Neural crest cell (in vitro differentiated cells): Measurements from ENCODE around the gene ZXDC. TPM values are rescaled to one million over a fixed set of nuclear protein-coding genes. Genes with fewer than 3 reads are reported as not detected.

Experiments
- DNase-seq: peaks from one replicate; pipeline ENCODE4 v3.0.0; 2021; ENCODE audit warnings: low read depth, mixed read lengths, low spot score
- H3K27ac Mint-ChIP-seq: one replicate; pipeline ENCODE4 v1.8.0; 2021; ENCODE audit warnings: mild to moderate bottlenecking, mixed read lengths; ENCODE audit not compliant: unreplicated experiment
- H3K27me3 Mint-ChIP-seq: 2 replicates; pipeline ENCODE4 v1.8.0; 2021; ENCODE audit warnings: low read depth, mild to moderate bottlenecking, mixed read lengths
- H3K36me3 Mint-ChIP-seq: 2 replicates; pipeline ENCODE4 v1.8.0; 2021; ENCODE audit warnings: low read depth, mild to moderate bottlenecking, mixed read lengths
- H3K4me1 Mint-ChIP-seq: 2 replicates; pipeline ENCODE4 v1.8.0; 2021; ENCODE audit warnings: mixed read lengths
- H3K4me3 Mint-ChIP-seq: one replicate; pipeline ENCODE4 v1.8.0; 2021; ENCODE audit warnings: mild to moderate bottlenecking, mixed read lengths
- H3K9me3 Mint-ChIP-seq: 2 replicates; pipeline ENCODE4 v1.8.0; 2021; ENCODE audit warnings: mixed read lengths
- total RNA-seq: library from RNA; stranded (reverse); gene quantifications from 2 replicates; pipeline ENCODE4 v1.2.1, GENCODE V29; 2021
- TF ChIP-seq, protein P1 (sequence below): fragments of 200-600 bp; sonication (generic); conservative IDR thresholded peaks from 2 replicates; pipeline ENCODE4 v1.5.0; 2021; ENCODE audit warnings: antibody characterized with exemption, mild to moderate bottlenecking

The ZXDC gene
- total RNA-seq, 1 donor from 2014 or later: 34.3 TPM

DNA sequence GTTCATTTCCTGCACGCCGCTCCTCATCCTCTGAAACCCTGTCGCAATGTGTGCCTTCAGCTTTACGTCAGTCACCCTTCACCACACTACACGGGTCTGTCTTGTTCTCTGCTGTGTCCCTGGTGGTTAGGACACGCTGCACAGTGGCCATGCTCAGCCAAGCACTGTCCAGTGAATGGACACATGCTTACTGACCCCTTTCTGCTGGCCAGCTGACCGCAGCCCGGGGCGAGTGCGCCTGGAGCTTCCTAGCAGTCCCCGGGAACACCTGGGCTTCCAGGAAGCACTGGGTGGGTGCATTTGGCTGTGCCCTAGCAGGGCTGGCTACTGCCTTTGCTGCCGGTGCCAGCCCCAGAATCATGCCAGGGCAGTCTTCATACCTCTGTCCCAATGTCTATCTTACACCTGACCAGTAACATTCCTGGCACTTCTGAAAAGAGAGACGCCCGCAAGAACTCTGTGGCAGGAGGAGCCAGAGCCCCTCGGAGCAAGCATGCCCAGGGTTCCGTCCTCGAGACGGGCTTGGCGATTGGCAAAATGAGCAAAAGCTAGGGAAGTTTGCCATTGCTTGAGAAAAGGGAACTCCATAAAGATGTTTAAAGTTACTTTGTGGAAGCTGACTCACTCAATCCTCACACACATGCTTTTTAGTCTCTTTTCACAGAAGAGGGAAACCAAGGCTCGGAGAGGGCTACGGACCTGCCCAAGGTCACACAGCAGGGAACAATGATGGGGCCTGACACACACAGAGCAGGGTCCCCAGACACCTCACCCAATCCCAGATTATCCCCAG is 15.7 kb upstream of the ZXDC start:
- no peak for DNase-seq
- H3K9me3 Mint-ChIP-seq: no peaks in the 10 kb centered on the region
- H3K4me3 Mint-ChIP-seq: no peak overlapping the region
- H3K27me3 Mint-ChIP-seq: no peaks in the 10 kb centered on the region
- no peaks in the 10 kb centered on the region for H3K36me3 Mint-ChIP-seq
- no peak overlapping the region for H3K27ac Mint-ChIP-seq
- H3K4me1 Mint-ChIP-seq: peaks cover 10% of the 10 kb centered on the region
- TF ChIP-seq, protein P1, sequence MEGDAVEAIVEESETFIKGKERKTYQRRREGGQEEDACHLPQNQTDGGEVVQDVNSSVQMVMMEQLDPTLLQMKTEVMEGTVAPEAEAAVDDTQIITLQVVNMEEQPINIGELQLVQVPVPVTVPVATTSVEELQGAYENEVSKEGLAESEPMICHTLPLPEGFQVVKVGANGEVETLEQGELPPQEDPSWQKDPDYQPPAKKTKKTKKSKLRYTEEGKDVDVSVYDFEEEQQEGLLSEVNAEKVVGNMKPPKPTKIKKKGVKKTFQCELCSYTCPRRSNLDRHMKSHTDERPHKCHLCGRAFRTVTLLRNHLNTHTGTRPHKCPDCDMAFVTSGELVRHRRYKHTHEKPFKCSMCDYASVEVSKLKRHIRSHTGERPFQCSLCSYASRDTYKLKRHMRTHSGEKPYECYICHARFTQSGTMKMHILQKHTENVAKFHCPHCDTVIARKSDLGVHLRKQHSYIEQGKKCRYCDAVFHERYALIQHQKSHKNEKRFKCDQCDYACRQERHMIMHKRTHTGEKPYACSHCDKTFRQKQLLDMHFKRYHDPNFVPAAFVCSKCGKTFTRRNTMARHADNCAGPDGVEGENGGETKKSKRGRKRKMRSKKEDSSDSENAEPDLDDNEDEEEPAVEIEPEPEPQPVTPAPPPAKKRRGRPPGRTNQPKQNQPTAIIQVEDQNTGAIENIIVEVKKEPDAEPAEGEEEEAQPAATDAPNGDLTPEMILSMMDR: no peak

DNA sequence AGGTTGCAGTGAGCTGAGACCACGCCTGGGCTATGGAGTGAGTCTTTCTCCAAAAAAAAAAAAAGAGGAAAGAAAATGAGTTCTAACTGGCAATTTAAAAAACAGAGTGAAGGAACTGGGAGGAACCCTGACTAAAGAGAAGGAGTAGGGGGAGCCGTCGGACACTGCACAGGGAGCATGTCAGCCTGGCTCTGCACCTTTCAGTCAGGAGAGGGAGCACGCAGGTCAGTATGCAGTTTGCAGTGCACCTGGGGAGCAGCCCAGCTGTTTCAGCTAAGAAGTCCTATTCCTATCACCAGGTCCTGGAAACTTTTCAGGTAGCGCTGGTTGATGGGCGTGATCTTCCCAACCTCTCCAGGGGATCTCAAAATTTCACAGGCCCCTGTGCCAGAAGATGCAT is 14.9 kb upstream of the ZXDC start:
- Mint-ChIP-seq H3K27me3 (no peaks in the 10 kb centered on the region), H3K36me3 (no peaks in the 10 kb centered on the region), H3K4me1 (peaks cover 10% of the 10 kb centered on the region), H3K27ac (no peak overlapping the region), H3K9me3 (no peaks in the 10 kb centered on the region), H3K4me3 (no peak overlapping the region)
- TF ChIP-seq, protein P1: no peak
- DNase-seq: no peak

DNA sequence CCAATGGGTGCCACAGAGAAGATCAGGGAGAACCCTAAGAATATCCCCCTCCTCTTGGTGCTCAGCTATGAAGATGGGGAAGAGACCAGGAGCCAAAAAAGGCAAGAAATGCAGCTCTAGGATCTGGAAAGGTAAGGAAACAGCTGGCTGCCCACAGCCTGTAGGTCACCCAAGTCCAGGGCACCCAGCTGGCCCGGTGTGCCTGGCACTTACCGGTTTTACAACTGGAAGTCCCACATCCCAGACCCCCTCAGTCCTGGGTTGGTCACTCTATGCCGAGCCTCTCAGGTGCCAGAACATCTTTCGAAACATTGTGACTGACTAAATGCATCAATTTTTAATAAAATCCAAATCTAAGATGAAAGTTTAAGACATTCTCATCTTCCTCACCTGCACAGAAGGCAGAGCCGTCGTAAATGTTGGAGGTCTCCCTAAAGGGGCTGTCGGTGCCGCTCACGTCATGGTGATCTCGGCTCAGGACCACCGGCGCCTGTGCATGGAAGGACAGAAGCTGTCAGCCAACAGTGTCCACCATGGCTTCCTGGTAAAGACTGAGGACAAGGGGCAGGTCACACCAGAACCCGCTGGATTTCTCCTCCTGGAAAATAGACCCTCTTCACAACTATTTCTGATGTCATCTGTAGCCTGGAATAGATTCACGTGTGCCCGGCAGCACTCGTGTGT is 13.3 kb upstream of the ZXDC start:
- H3K27ac Mint-ChIP-seq: no peak overlapping the region
- no peak overlapping the region for H3K4me3 Mint-ChIP-seq
- no peaks in the 10 kb centered on the region for H3K27me3 Mint-ChIP-seq

DNA sequence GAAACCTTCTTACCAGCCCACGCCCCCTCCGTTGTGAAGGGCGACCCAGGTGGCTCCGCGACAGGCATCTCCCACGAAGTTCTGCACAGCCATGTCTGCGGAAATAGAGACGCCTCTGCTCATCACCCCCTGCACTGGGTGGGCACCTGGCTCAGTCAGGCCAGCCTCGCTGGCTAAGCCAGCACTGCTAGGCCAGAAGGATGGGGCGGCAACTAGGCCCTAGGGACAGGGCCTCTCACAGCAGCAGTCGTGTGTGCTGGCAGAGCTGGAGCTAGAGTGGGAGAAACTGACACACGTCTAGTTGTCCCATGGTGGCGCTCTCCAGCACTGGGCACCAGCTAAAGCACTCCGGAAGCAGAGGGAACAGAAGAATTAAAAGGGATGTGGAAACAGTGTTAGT is 12.5 kb upstream of the ZXDC start:
- TF ChIP-seq, protein P1: no peak
- H3K4me3 Mint-ChIP-seq: no peak overlapping the region
- no peaks in the 10 kb centered on the region for H3K36me3 Mint-ChIP-seq
- H3K27ac Mint-ChIP-seq: no peak overlapping the region
- no peaks in the 10 kb centered on the region for H3K9me3 Mint-ChIP-seq
- no peaks in the 10 kb centered on the region for H3K27me3 Mint-ChIP-seq
- H3K4me1 Mint-ChIP-seq: peaks cover 10% of the 10 kb centered on the region
- DNase-seq: no peak

More for the DNA sequence above, 13.3 kb upstream of the ZXDC start:
- Mint-ChIP-seq H3K36me3 (no peaks in the 10 kb centered on the region), H3K9me3 (no peaks in the 10 kb centered on the region), H3K4me1 (peaks cover 10% of the 10 kb centered on the region)
- DNase-seq: no peak
- TF ChIP-seq, protein P1: no peak

DNA sequence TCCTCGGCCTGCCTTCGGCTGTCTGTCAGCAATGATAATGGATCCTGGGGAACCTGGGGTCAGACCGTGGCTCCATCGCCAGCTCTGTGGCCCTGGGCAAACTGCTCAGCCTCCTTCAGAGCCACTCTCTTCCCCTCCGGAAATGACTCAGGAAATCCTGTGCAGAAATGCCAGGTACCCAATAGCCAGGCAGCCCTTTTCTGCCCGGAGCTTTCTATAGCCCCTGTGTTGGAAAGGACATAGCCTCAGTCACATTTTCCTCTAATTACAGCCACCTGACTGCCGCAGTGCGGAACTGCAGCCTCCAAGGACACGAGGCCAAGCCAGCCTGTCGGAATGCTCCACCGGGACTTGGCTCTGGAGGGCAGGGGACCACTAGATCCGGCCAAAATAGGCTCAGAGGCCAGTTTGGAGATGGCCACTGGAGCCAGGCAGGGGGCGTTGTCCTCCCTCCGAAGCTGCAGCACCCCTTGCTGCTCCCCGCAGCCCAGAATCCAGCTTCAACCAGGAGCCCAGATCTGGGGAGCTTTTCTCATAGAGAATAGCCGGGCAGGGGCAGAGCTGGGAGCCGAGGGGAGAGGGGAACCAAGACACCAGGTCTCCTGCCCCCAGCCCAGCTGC is 11.6 kb upstream of the ZXDC start:
- H3K9me3 Mint-ChIP-seq: no peaks in the 10 kb centered on the region
- TF ChIP-seq, protein P1: no peak
- DNase-seq: no peak
- no peak overlapping the region for H3K27ac Mint-ChIP-seq
- H3K27me3 Mint-ChIP-seq: no peaks in the 10 kb centered on the region
- H3K4me3 Mint-ChIP-seq: no peak overlapping the region
- H3K36me3 Mint-ChIP-seq: no peaks in the 10 kb centered on the region
- H3K4me1 Mint-ChIP-seq: peaks cover 10% of the 10 kb centered on the region
